ENCODE data around the gene DCANP1. TPM values are rescaled to one million over a fixed set of nuclear protein-coding genes. Genes with fewer than 3 reads are reported as not detected.

The DCANP1 gene
- total and polyA plus RNA-seq, 9 of the 15 experiments (the other 6 are each of a cell fraction or from before 2014, with no cell fraction given), result not detected

DNA sequence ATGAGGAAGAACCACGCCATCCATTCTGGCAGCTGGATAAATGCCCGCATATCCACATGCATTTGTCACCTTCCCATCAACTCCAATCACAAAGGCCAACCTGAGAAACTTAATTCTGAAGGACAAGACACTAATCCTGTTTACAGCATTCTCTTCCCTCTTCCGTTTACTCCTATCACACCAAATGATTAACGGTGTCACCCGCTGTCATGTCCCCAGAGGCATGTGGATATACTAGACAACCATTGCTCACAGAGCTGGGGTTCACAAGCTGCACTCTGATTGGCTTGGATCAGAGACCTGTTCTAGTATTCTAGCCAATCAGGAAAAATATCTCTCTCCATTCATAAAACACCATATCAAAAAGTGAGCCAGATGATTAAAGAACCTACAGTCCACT, 51.7 kb downstream of the DCANP1 start (continued):
- TF ChIP-seq, protein P1, sequence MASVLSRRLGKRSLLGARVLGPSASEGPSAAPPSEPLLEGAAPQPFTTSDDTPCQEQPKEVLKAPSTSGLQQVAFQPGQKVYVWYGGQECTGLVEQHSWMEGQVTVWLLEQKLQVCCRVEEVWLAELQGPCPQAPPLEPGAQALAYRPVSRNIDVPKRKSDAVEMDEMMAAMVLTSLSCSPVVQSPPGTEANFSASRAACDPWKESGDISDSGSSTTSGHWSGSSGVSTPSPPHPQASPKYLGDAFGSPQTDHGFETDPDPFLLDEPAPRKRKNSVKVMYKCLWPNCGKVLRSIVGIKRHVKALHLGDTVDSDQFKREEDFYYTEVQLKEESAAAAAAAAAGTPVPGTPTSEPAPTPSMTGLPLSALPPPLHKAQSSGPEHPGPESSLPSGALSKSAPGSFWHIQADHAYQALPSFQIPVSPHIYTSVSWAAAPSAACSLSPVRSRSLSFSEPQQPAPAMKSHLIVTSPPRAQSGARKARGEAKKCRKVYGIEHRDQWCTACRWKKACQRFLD (CRISPR knock-in tag; IDR thresholded peaks at IDR 0.05), result no peak
- TF ChIP-seq, protein P2, sequence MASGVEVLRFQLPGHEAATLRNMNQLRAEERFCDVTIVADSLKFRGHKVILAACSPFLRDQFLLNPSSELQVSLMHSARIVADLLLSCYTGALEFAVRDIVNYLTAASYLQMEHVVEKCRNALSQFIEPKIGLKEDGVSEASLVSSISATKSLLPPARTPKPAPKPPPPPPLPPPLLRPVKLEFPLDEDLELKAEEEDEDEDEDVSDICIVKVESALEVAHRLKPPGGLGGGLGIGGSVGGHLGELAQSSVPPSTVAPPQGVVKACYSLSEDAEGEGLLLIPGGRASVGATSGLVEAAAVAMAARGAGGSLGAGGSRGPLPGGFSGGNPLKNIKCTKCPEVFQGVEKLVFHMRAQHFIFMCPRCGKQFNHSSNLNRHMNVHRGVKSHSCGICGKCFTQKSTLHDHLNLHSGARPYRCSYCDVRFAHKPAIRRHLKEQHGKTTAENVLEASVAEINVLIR (CRISPR knock-in tag; IDR thresholded peaks at IDR 0.05), result no peak
- TF ChIP-seq SAFB2 (IDR thresholded peaks at IDR 0.05; ENCODE audit: borderline replicate concordance, low read depth, low read length, severe bottlenecking) (no peak), MTF1 (CRISPR knock-in tag; IDR thresholded peaks at IDR 0.05; ENCODE audit: borderline replicate concordance) (no peak)
- TF ChIP-seq, protein P3, sequence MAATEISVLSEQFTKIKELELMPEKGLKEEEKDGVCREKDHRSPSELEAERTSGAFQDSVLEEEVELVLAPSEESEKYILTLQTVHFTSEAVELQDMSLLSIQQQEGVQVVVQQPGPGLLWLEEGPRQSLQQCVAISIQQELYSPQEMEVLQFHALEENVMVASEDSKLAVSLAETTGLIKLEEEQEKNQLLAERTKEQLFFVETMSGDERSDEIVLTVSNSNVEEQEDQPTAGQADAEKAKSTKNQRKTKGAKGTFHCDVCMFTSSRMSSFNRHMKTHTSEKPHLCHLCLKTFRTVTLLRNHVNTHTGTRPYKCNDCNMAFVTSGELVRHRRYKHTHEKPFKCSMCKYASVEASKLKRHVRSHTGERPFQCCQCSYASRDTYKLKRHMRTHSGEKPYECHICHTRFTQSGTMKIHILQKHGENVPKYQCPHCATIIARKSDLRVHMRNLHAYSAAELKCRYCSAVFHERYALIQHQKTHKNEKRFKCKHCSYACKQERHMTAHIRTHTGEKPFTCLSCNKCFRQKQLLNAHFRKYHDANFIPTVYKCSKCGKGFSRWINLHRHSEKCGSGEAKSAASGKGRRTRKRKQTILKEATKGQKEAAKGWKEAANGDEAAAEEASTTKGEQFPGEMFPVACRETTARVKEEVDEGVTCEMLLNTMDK (IDR thresholded peaks at IDR 0.05; ENCODE audit: borderline replicate concordance, insufficient read depth, low read depth, low read length, poor library complexity, severe bottlenecking), result no peak

Small RNAs within 50 kb of the gene (small RNA-seq; reads per million reads assigned to genes)
- not detected for gene DCANP1

Other genes with a start within 250 kb of the DCANP1 start
- gene MACROH2A1, start 48.1 kb downstream of the DCANP1 start, total RNA-seq (2014; rRNA removed), result 289 and 378 TPM in 2 replicates
- gene MACROH2A1, start 48.1 kb downstream of the DCANP1 start, total RNA-seq (2014; rRNA removed; fragmentation: Illumina TruSeq; extraction: Trizol), result 193 and 194 TPM in 2 replicates
- gene MACROH2A1, start 48.1 kb downstream of the DCANP1 start, total RNA-seq (2015; rRNA removed; fragmentation: Illumina TruSeq; extraction: Trizol), result 232 and 234 TPM in 2 replicates
- 211 and 235 TPM in 2 replicates for gene MACROH2A1, start 48.1 kb downstream of the DCANP1 start, total RNA-seq (2021)
- 134 and 150 TPM in 2 replicates for gene MACROH2A1, start 48.1 kb downstream of the DCANP1 start, polyA plus RNA-seq (2011; rRNA removed)
- 244 and 259 TPM in 2 replicates for gene MACROH2A1, start 48.1 kb downstream of the DCANP1 start, polyA plus RNA-seq (2014; fragmentation: Illumina TruSeq; extraction: Trizol)
- 10 to 100 TPM; 44.9 to 52.0 TPM for gene MACROH2A1, start 48.1 kb downstream of the DCANP1 start, polyA plus RNA-seq (2014; fragmentation: Nextera tagmentation; extraction: Ambion mirVana)
- 184 and 205 TPM in 2 replicates for gene MACROH2A1, start 48.1 kb downstream of the DCANP1 start, polyA plus RNA-seq (2014; rRNA removed)
- not detected in 2 replicates for gene TIFAB, start 5.0 kb upstream of the DCANP1 start, total RNA-seq (2014; rRNA removed)
- not detected in 2 replicates for gene TIFAB, start 5.0 kb upstream of the DCANP1 start, total RNA-seq (2014; rRNA removed; fragmentation: Illumina TruSeq; extraction: Trizol)
- not detected in 2 replicates for gene TIFAB, start 5.0 kb upstream of the DCANP1 start, total RNA-seq (2015; rRNA removed; fragmentation: Illumina TruSeq; extraction: Trizol)
- not detected in 2 replicates for gene TIFAB, start 5.0 kb upstream of the DCANP1 start, total RNA-seq (2021)
- gene TIFAB, start 5.0 kb upstream of the DCANP1 start, polyA plus RNA-seq (2011; rRNA removed), result not detected in 2 replicates
- not detected in 2 replicates for gene TIFAB, start 5.0 kb upstream of the DCANP1 start, polyA plus RNA-seq (2014; fragmentation: Illumina TruSeq; extraction: Trizol)
- gene TIFAB, start 5.0 kb upstream of the DCANP1 start, polyA plus RNA-seq (2014; fragmentation: Nextera tagmentation; extraction: Ambion mirVana), result not detected
- gene TIFAB, start 5.0 kb upstream of the DCANP1 start, polyA plus RNA-seq (2014; rRNA removed), result not detected in 2 replicates
- not detected in 2 replicates for gene NEUROG1, start 88.6 kb upstream of the DCANP1 start, total RNA-seq (2014; rRNA removed)
- gene NEUROG1, start 88.6 kb upstream of the DCANP1 start, total RNA-seq (2014; rRNA removed; fragmentation: Illumina TruSeq; extraction: Trizol), result not detected in 2 replicates
- gene NEUROG1, start 88.6 kb upstream of the DCANP1 start, total RNA-seq (2015; rRNA removed; fragmentation: Illumina TruSeq; extraction: Trizol), result not detected in 2 replicates
- not detected in 2 replicates for gene NEUROG1, start 88.6 kb upstream of the DCANP1 start, total RNA-seq (2021)
- not detected in 2 replicates for gene NEUROG1, start 88.6 kb upstream of the DCANP1 start, polyA plus RNA-seq (2011; rRNA removed)
- gene NEUROG1, start 88.6 kb upstream of the DCANP1 start, polyA plus RNA-seq (2014; fragmentation: Illumina TruSeq; extraction: Trizol), result not detected in 2 replicates
- gene NEUROG1, start 88.6 kb upstream of the DCANP1 start, polyA plus RNA-seq (2014; fragmentation: Nextera tagmentation; extraction: Ambion mirVana), result not detected
- not detected in 2 replicates for gene NEUROG1, start 88.6 kb upstream of the DCANP1 start, polyA plus RNA-seq (2014; rRNA removed)
- gene CXCL14, start 131.6 kb upstream of the DCANP1 start, total RNA-seq (2014; rRNA removed), result not detected in 2 replicates
- gene CXCL14, start 131.6 kb upstream of the DCANP1 start, total RNA-seq (2014; rRNA removed; fragmentation: Illumina TruSeq; extraction: Trizol), result not detected in 2 replicates
- gene CXCL14, start 131.6 kb upstream of the DCANP1 start, total RNA-seq (2015; rRNA removed; fragmentation: Illumina TruSeq; extraction: Trizol), result not detected in 2 replicates
- gene CXCL14, start 131.6 kb upstream of the DCANP1 start, total RNA-seq (2021), result not detected in 2 replicates
- not detected in 2 replicates for gene CXCL14, start 131.6 kb upstream of the DCANP1 start, polyA plus RNA-seq (2011; rRNA removed)
- gene CXCL14, start 131.6 kb upstream of the DCANP1 start, polyA plus RNA-seq (2014; fragmentation: Illumina TruSeq; extraction: Trizol), result not detected in 2 replicates
- not detected for gene CXCL14, start 131.6 kb upstream of the DCANP1 start, polyA plus RNA-seq (2014; fragmentation: Nextera tagmentation; extraction: Ambion mirVana)
- not detected in 2 replicates for gene CXCL14, start 131.6 kb upstream of the DCANP1 start, polyA plus RNA-seq (2014; rRNA removed)